Tibial artery (tissue), 4 donors: ENCODE measurements around the gene SRI.

ENCODE experiments used
- DNase-seq, 2 donors: peaks; one replicate each; pipeline ENCODE4 v3.0.0-alpha.2; 2019
- H3K27ac ChIP-seq, 2 donors: fragments of 200-600 bp; sonication (generic) in 1 of 2; 1 replicate in 1 of 2; 2 replicates in 1 of 2; pipeline ENCODE4 v1.5.1; 2018 to 2019; ENCODE audit warnings: mild to moderate bottlenecking in 1 of 2
- H3K27me3 ChIP-seq, 2 donors: fragments of 200-600 bp; sonication (generic) in 1 of 2; one replicate each; pipeline versions ENCODE4 v1.5.1 to v1.6.0; 2016 to 2019
- H3K36me3 ChIP-seq, 3 donors: fragments of 200-600 bp; sonication (generic) in 2 of 3; one replicate each; pipeline ENCODE4 v1.5.1; 2016 to 2019; ENCODE audit warnings: mild to moderate bottlenecking in 2 of 3
- H3K4me1 ChIP-seq, 4 donors: fragments of 200-600 bp; sonication (generic) in 2 of 4; 1 replicate in 3 of 4; 2 replicates in 1 of 4; pipeline ENCODE4 v1.5.1; 2016 to 2019
- H3K4me3 ChIP-seq, 2 donors: fragments of 200-600 bp; sonication (generic) in 1 of 2; 1 replicate in 1 of 2; 2 replicates in 1 of 2; pipeline ENCODE4 v1.5.1; 2018 to 2019; ENCODE audit warnings: mild to moderate bottlenecking in 2 of 2
- H3K9me3 ChIP-seq, 3 donors: fragments of 200-600 bp; sonication (generic) in 1 of 3; one replicate each; pipeline ENCODE4 v1.5.1; 2016 to 2019
- CTCF ChIP-seq, 2 experiments: fragments of 200-600 bp in 1 of 2; fragments of 450-650 bp in 1 of 2; IDR thresholded peaks; one replicate each; pipeline ENCODE4 v1.5.1; 2017 to 2019; ENCODE audit warnings: antibody characterized with exemption in 2 of 2, mild to moderate bottlenecking in 1 of 2, moderate library complexity in 1 of 2
- intact Hi-C: fragments of 100-400 bp; cut with DNase I; formaldehyde crosslinking; loops from one replicate; pipeline ENCODE4 v1.15.0; 2023; ENCODE audit warnings: low total_unique reads

The SRI gene

GRCh38 chr7:88253640-88254039 is 33.8 kb upstream of the SRI start:
- no peak for TF ChIP-seq CTCF (IDR thresholded peaks at IDR 0.05)
- H3K27me3 ChIP-seq, result no peaks in the 10 kb centered on the region
- no peak overlapping the region for H3K4me3 ChIP-seq
- H3K4me1 ChIP-seq, result no peaks in the 10 kb centered on the region
- H3K36me3 ChIP-seq, result no peaks in the 10 kb centered on the region
- H3K27ac ChIP-seq, result no peak overlapping the region
- H3K9me3 ChIP-seq, result peaks cover 0 to 30% (median 12%) of the 10 kb centered on the region in 3 donors
- DNase-seq, result no peak
- intact Hi-C loops, result no loop called here

- H3K9me3 ChIP-seq, result no peaks in the 10 kb centered on the region
- no peaks in the 10 kb centered on the region for H3K27me3 ChIP-seq
- H3K4me1 ChIP-seq, result peaks cover 0 to 4% (median 0%) of the 10 kb centered on the region in 4 donors
- no peak overlapping the region for H3K4me3 ChIP-seq
- no peak for DNase-seq
- H3K27ac ChIP-seq, result no peak overlapping the region
- H3K36me3 ChIP-seq, result no peaks in the 10 kb centered on the region
- intact Hi-C loops, result no loop called here
- TF ChIP-seq CTCF (IDR thresholded peaks at IDR 0.05), result no peak
Observed at GRCh38 chr7:88244258-88244657, 24.4 kb upstream of the SRI start.

GRCh38 chr7:88243345-88243909 is 23.6 kb upstream of the SRI start:
- TF ChIP-seq CTCF (IDR thresholded peaks at IDR 0.05), result peak; percentile 61 to 67
- Histone ChIP-seq H3K9me3 (no peaks in the 10 kb centered on the region), H3K4me3 (no peak overlapping the region), H3K27ac (no peak overlapping the region), H3K27me3 (no peaks in the 10 kb centered on the region), H3K36me3 (no peaks in the 10 kb centered on the region), H3K4me1 (peaks cover 0 to 4% (median 0%) of the 10 kb centered on the region in 4 donors)
- no peak for DNase-seq
- intact Hi-C loops, result no loop called here

GRCh38 chr7:88239852-88240251 is 20.0 kb upstream of the SRI start:
- Histone ChIP-seq H3K4me3 (no peak overlapping the region), H3K27me3 (no peaks in the 10 kb centered on the region), H3K36me3 (no peaks in the 10 kb centered on the region), H3K27ac (no peak overlapping the region), H3K9me3 (no peaks in the 10 kb centered on the region), H3K4me1 (peaks cover 0 to 4% (median 0%) of the 10 kb centered on the region in 4 donors)
- intact Hi-C loops, result no loop called here
- no peak for DNase-seq
- TF ChIP-seq CTCF (IDR thresholded peaks at IDR 0.05), result no peak

GRCh38 chr7:88233828-88234227 is 14.0 kb upstream of the SRI start:
- intact Hi-C loops, result no loop called here
- no peak for TF ChIP-seq CTCF (IDR thresholded peaks at IDR 0.05)
- no peak for DNase-seq
- Histone ChIP-seq H3K4me3 (no peak overlapping the region), H3K9me3 (no peaks in the 10 kb centered on the region), H3K36me3 (no peaks in the 10 kb centered on the region), H3K27ac (no peak overlapping the region), H3K27me3 (no peaks in the 10 kb centered on the region), H3K4me1 (no peaks in the 10 kb centered on the region)

GRCh38 chr7:88230646-88231045 is 10.8 kb upstream of the SRI start:
- no peak for DNase-seq
- peaks cover 0 to 6% (median 0%) of the 10 kb centered on the region in 3 donors for H3K9me3 ChIP-seq
- no peaks in the 10 kb centered on the region for H3K27me3 ChIP-seq
- no peak overlapping the region for H3K4me3 ChIP-seq
- H3K4me1 ChIP-seq, result no peaks in the 10 kb centered on the region
- TF ChIP-seq CTCF (IDR thresholded peaks at IDR 0.05), result no peak
- H3K36me3 ChIP-seq, result no peaks in the 10 kb centered on the region
- H3K27ac ChIP-seq, result no peak overlapping the region
- intact Hi-C loops, result no loop called here
